Gastroesophageal sphincter (tissue), 4 donors: ENCODE data around the gene AGR2. TPM values are rescaled to one million over a fixed set of nuclear protein-coding genes. Genes with fewer than 3 reads are reported as not detected.

Experiments
- ATAC-seq: fragments of 150-250 bp; one replicate; pipeline ENCODE4 v1.9.1; 2016; ENCODE audit warnings: mild to moderate bottlenecking, moderate library complexity
- H3K27ac ChIP-seq, 4 donors: fragments of 200-600 bp; sonication (generic) in 3 of 4; 1 replicate in 3 of 4; 2 replicates in 1 of 4; pipeline ENCODE4 v1.5.1; 2016 to 2019
- H3K27me3 ChIP-seq: fragments of 200-600 bp; sonication (generic); one replicate; pipeline ENCODE4 v1.5.1; 2019
- H3K36me3 ChIP-seq, 2 donors: fragments of 200-600 bp; sonication (generic); one replicate each; pipeline ENCODE4 v1.5.1; 2019; ENCODE audit warnings: control low read depth in 1 of 2
- H3K4me1 ChIP-seq, 3 donors: fragments of 200-600 bp; sonication (generic); 1 replicate in 2 of 3; 2 replicates in 1 of 3; pipeline ENCODE4 v1.5.1; 2016 to 2019; ENCODE audit warnings: control low read depth in 2 of 3
- H3K4me3 ChIP-seq, 2 donors: fragments of 200-600 bp; sonication (generic); one replicate each; pipeline ENCODE4 v1.5.1; 2019; ENCODE audit warnings: mild to moderate bottlenecking in 1 of 2, moderate library complexity in 1 of 2
- H3K9me3 ChIP-seq, 3 donors: fragments of 200-600 bp; sonication (generic); one replicate each; pipeline ENCODE4 v1.5.1; 2017 to 2019; ENCODE audit warnings: control low read depth in 2 of 3
- CTCF ChIP-seq, 4 experiments: fragments of 200-600 bp in 2 of 4; fragments of 450-650 bp in 2 of 4; sonication (generic) in 1 of 4; IDR thresholded peaks; one replicate each; pipeline ENCODE4 v1.5.1; 2017 to 2019; ENCODE audit warnings: antibody characterized with exemption in 4 of 4, mild to moderate bottlenecking in 2 of 4, moderate library complexity in 2 of 4
- EP300 ChIP-seq: sonication (generic); formaldehyde crosslinking; IDR thresholded peaks from one replicate; pipeline ENCODE4 v1.6.1; 2017; ENCODE audit warnings: antibody characterized with exemption, mild to moderate bottlenecking
- POLR2A ChIP-seq, 2 donors: fragments of 450-650 bp; IDR thresholded peaks; one replicate each; pipeline ENCODE4 v1.6.1; 2017; ENCODE audit warnings: antibody characterized with exemption in 2 of 2, mild to moderate bottlenecking in 2 of 2, moderate library complexity in 1 of 2
- POLR2AphosphoS5 ChIP-seq: sonication (generic); formaldehyde crosslinking; IDR thresholded peaks from one replicate; pipeline ENCODE4 v1.6.1; 2017; ENCODE audit warnings: antibody characterized with exemption
- WGBS, 2 donors: methylation state at CpG; one replicate each; pipeline ENCODE4 v1.1.5; 2018; ENCODE audit warnings: low coverage in 1 of 2; 5-methylcytosine and 5-hydroxymethylcytosine counted together
- total RNA-seq, 4 donors: library from RNA; depleted of rRNA; stranded (reverse); fragments of >200 nt; gene quantifications; one replicate each; pipeline ENCODE4 v1.1.0, GENCODE V29; 2016

The AGR2 gene
- total RNA-seq, 4 donors from 2014 or later = 12.8 TPM; not detected in 3

DNA sequence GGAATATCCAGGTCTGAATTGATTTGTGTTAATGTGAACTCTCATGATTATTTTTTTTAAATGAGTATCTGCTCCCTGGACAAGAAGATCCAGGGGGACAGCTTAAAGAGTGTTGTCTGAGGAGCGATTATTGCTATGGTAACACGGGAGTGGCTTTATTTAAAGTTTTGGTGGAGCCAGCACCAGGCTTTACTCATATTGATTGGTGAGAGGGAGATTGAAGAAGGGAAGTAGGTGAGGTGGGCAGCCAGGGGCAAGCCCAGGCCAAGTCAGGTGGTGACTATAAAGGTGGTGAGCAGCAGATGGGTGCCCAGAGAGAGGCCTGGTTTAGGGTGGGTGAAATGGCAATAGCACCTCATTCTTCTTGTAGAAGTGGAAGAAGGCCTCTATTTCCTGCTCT is 10.2 kb upstream of the AGR2 start:
- WGBS, 2 donors = 100% methylated on average over 2 of the region's 2 CpGs
- ATAC-seq = no peak
- H3K36me3 ChIP-seq = no peaks in the 10 kb centered on the region
- no peaks in the 10 kb centered on the region for H3K27me3 ChIP-seq
- no peak overlapping the region for H3K27ac ChIP-seq
- TF ChIP-seq CTCF (IDR thresholded peaks at IDR 0.05) (no peak), EP300 (no peak), POLR2AphosphoS5 (no peak), POLR2A (IDR thresholded peaks at IDR 0.05) (no peak)
- no peaks in the 10 kb centered on the region for H3K9me3 ChIP-seq
- H3K4me3 ChIP-seq = no peak overlapping the region
- no peaks in the 10 kb centered on the region for H3K4me1 ChIP-seq

DNA sequence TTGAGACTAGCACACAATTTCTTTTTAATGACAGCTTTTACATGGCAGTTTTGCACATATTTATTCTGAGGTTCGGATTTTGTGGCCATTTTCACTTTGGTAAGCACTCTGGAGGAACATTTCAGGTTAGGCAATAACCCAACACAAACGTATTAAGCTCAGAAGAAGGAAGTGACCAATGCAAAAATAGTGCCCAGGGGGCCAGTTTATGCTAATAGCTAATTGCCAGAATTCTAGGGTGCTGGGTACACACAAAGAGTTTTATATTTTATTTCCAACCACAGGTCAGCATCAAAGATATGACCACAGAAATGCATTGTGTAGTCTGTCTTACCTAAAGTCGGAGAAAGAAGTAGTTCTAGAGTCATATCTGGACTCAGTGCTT is 8.4 kb upstream of the AGR2 start:
- WGBS, 2 donors = 63 to 70% methylated on average over 2 to 3 of the region's 3 CpGs
- ATAC-seq = no peak
- no peaks in the 10 kb centered on the region for H3K36me3 ChIP-seq

GRCh38 chr7:16812542-16813231 is 7.9 kb upstream of the AGR2 start:
- no peak for ATAC-seq
- Histone ChIP-seq H3K9me3 (no peaks in the 10 kb centered on the region), H3K36me3 (no peaks in the 10 kb centered on the region), H3K4me1 (no peaks in the 10 kb centered on the region), H3K27me3 (no peaks in the 10 kb centered on the region), H3K4me3 (no peak overlapping the region), H3K27ac (no peak overlapping the region)
- TF ChIP-seq CTCF (IDR thresholded peaks at IDR 0.05) = no peak
- no peak for TF ChIP-seq EP300
- TF ChIP-seq POLR2A (IDR thresholded peaks at IDR 0.05) = no peak
- no peak for TF ChIP-seq POLR2AphosphoS5
- WGBS, 2 donors = 77 to 81% methylated on average over 3 to 4 of the region's 4 CpGs

More for the DNA sequence above, 8.4 kb upstream of the AGR2 start:
- no peak overlapping the region for H3K4me3 ChIP-seq
- H3K4me1 ChIP-seq = no peaks in the 10 kb centered on the region
- no peaks in the 10 kb centered on the region for H3K9me3 ChIP-seq
- TF ChIP-seq POLR2AphosphoS5 (no peak), POLR2A (IDR thresholded peaks at IDR 0.05) (no peak), EP300 (no peak)
- H3K27ac ChIP-seq = no peak overlapping the region
- no peaks in the 10 kb centered on the region for H3K27me3 ChIP-seq

DNA sequence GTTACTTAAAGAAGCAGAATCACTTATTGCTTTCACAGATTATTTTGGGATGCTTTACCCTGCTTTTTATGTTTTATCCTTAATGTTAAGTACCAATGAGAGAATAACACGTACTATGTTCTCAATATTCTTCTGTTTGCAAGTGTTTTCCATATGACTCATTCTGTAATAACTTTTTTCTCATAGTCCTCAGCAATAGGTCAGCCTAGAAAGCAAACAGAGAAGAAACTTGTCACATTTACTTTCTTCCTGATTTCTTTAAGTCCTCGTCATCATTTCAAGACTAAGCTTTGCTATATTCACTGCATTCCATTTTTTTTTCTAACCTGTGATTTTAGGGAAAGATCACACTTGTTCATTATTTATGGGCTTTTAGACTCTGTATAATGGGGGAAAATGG is 6.8 kb upstream of the AGR2 start:
- no peak for ATAC-seq
- WGBS, 2 donors = 54 to 65% methylated on average over 2 of the region's 2 CpGs
- no peaks in the 10 kb centered on the region for H3K9me3 ChIP-seq
- H3K27me3 ChIP-seq = no peaks in the 10 kb centered on the region
- H3K27ac ChIP-seq = no peak overlapping the region
- no peaks in the 10 kb centered on the region for H3K36me3 ChIP-seq
- H3K4me1 ChIP-seq = no peaks in the 10 kb centered on the region
- H3K4me3 ChIP-seq = no peak overlapping the region
- TF ChIP-seq CTCF (IDR thresholded peaks at IDR 0.05) (no peak), POLR2AphosphoS5 (no peak), EP300 (no peak)

DNA sequence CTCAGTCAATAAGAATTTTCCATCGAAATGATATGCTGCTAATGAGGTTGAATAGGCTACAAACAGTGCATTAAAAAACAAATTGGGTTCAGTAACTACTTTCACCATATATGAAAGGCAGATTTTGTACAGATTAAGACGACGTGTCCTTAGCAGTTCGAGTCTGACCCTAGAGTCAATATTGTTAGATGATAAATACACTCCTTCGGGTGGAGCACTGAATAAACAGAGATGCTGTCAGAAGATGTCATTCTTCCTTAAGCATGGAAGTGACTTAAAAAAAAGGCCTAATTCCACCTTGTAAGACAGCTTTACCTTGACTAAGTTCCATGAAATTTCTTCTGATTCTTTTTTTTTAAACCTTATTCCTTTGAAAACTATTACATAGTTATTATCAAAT is 5.8 kb upstream of the AGR2 start:
- WGBS, 2 donors = 89 to 90% methylated on average over 5 of the region's 5 CpGs
- no peak for ATAC-seq

More for the DNA sequence above, 5.8 kb upstream of the AGR2 start:
- Histone ChIP-seq H3K36me3 (no peaks in the 10 kb centered on the region), H3K27ac (no peak overlapping the region), H3K9me3 (no peaks in the 10 kb centered on the region), H3K27me3 (no peaks in the 10 kb centered on the region), H3K4me1 (no peaks in the 10 kb centered on the region), H3K4me3 (no peak overlapping the region)
- TF ChIP-seq POLR2A (IDR thresholded peaks at IDR 0.05) (no peak), POLR2AphosphoS5 (no peak), EP300 (no peak), CTCF (IDR thresholded peaks at IDR 0.05) (no peak)
